Mucosa of stomach (tissue), 1 donor: ENCODE data around the gene PTPN18.
"Not testable (repeated sequence)": the region's sequence is repeated elsewhere in the genome, so short reads cannot be mapped to it uniquely, and the experiment has no call there.

Experiments
- H3K27me3 ChIP-seq: one replicate; pipeline ENCODE4 v1.7.0; 2013; ENCODE audit warnings: mild to moderate bottlenecking, low read length; ENCODE audit not compliant: control insufficient read depth, insufficient read depth
- H3K36me3 ChIP-seq: one replicate; pipeline ENCODE4 v1.7.0; 2013; ENCODE audit warnings: low read length; ENCODE audit not compliant: control insufficient read depth, insufficient read depth
- H3K4me1 ChIP-seq: one replicate; pipeline ENCODE4 v1.7.0; 2013; ENCODE audit warnings: mild to moderate bottlenecking, low read length; ENCODE audit not compliant: control insufficient read depth, insufficient read depth
- H3K4me3 ChIP-seq: one replicate; pipeline ENCODE4 v1.7.0; 2013; ENCODE audit warnings: low read length
- H3K9ac ChIP-seq: one replicate; pipeline ENCODE4 v1.7.0; 2013; ENCODE audit warnings: mild to moderate bottlenecking, low read length, moderate library complexity
- H3K9me3 ChIP-seq: one replicate; pipeline ENCODE4 v1.7.0; 2013; ENCODE audit warnings: mild to moderate bottlenecking, low read length, moderate library complexity; ENCODE audit not compliant: control insufficient read depth
- donor health status: Pancreatic carcinoma.

PTPN18 gene

GRCh38 chr2:130333253-130333652, 22.6 kb upstream of the PTPN18 start:
- H3K27me3 ChIP-seq, H3K9me3 ChIP-seq, H3K36me3 ChIP-seq, H3K9ac ChIP-seq, H3K4me1 ChIP-seq, H3K4me3 ChIP-seq: not testable (repeated sequence)

- Histone ChIP-seq H3K9me3 (no peaks in the 10 kb centered on the region), H3K27me3 (no peaks in the 10 kb centered on the region), H3K9ac (no peak overlapping the region), H3K4me3 (no peak overlapping the region), H3K36me3 (no peaks in the 10 kb centered on the region), H3K4me1 (peaks cover 4% of the 10 kb centered on the region)
These were observed 21.8 kb upstream of the PTPN18 start for GRCh38 chr2:130334026-130334425.

- H3K27me3 ChIP-seq = no peaks in the 10 kb centered on the region
- H3K4me1 ChIP-seq = peaks cover 4% of the 10 kb centered on the region
- no peaks in the 10 kb centered on the region for H3K36me3 ChIP-seq
- no peak overlapping the region for H3K9ac ChIP-seq
- H3K4me3 ChIP-seq = no peak overlapping the region
- H3K9me3 ChIP-seq = no peaks in the 10 kb centered on the region
These were observed 20.6 kb upstream of the PTPN18 start for GRCh38 chr2:130335226-130335625.

GRCh38 chr2:130336150-130336876, 19.5 kb upstream of the PTPN18 start:
- H3K4me1 ChIP-seq = peaks cover 4% of the 10 kb centered on the region
- H3K27me3 ChIP-seq = no peaks in the 10 kb centered on the region
- H3K9me3 ChIP-seq = no peaks in the 10 kb centered on the region
- H3K9ac ChIP-seq = no peak overlapping the region
- H3K4me3 ChIP-seq = no peak overlapping the region
- H3K36me3 ChIP-seq = no peaks in the 10 kb centered on the region

GRCh38 chr2:130336877-130337734, 18.8 kb upstream of the PTPN18 start:
- Histone ChIP-seq H3K4me3 (no peak overlapping the region), H3K9ac (no peak overlapping the region), H3K9me3 (no peaks in the 10 kb centered on the region), H3K36me3 (no peaks in the 10 kb centered on the region), H3K27me3 (no peaks in the 10 kb centered on the region), H3K4me1 (peaks cover 4% of the 10 kb centered on the region)

- Histone ChIP-seq H3K9ac (no peak overlapping the region), H3K27me3 (no peaks in the 10 kb centered on the region), H3K4me3 (no peak overlapping the region)
These were observed 18.0 kb upstream of the PTPN18 start for GRCh38 chr2:130337735-130338325.

GRCh38 chr2:130338793-130339345, 17.0 kb upstream of the PTPN18 start:
- peaks cover 10% of the 10 kb centered on the region for H3K4me1 ChIP-seq

More at GRCh38 chr2:130337735-130338325, 18.0 kb upstream of the PTPN18 start:
- Histone ChIP-seq H3K9me3 (no peaks in the 10 kb centered on the region), H3K36me3 (no peaks in the 10 kb centered on the region), H3K4me1 (peaks cover 4% of the 10 kb centered on the region)

GRCh38 chr2:130339885-130340745, 15.7 kb upstream of the PTPN18 start:
- peaks cover 11% of the 10 kb centered on the region for H3K4me1 ChIP-seq
- H3K4me3 ChIP-seq = no peak overlapping the region
- H3K9ac ChIP-seq = no peak overlapping the region
- peaks cover 5% of the 10 kb centered on the region for H3K36me3 ChIP-seq
- no peaks in the 10 kb centered on the region for H3K9me3 ChIP-seq
- no peaks in the 10 kb centered on the region for H3K27me3 ChIP-seq

More at GRCh38 chr2:130338793-130339345, 17.0 kb upstream of the PTPN18 start:
- no peaks in the 10 kb centered on the region for H3K36me3 ChIP-seq
- no peak overlapping the region for H3K4me3 ChIP-seq
- H3K9me3 ChIP-seq = no peaks in the 10 kb centered on the region
- H3K9ac ChIP-seq = no peak overlapping the region
- no peaks in the 10 kb centered on the region for H3K27me3 ChIP-seq

GRCh38 chr2:130341562-130342019, 14.3 kb upstream of the PTPN18 start:
- peaks cover 11% of the 10 kb centered on the region for H3K4me1 ChIP-seq
- H3K9me3 ChIP-seq = no peaks in the 10 kb centered on the region
- peaks cover 17% of the 10 kb centered on the region for H3K36me3 ChIP-seq
- H3K27me3 ChIP-seq = no peaks in the 10 kb centered on the region
- H3K4me3 ChIP-seq = peak overlapping the region; percentile 68
- peak overlapping the region; percentile 71 for H3K9ac ChIP-seq

GRCh38 chr2:130342020-130342532, 13.8 kb upstream of the PTPN18 start:
- peaks cover 19% of the 10 kb centered on the region for H3K36me3 ChIP-seq
- no peaks in the 10 kb centered on the region for H3K9me3 ChIP-seq
- H3K4me1 ChIP-seq = peaks cover 11% of the 10 kb centered on the region
- H3K27me3 ChIP-seq = no peaks in the 10 kb centered on the region
- H3K9ac ChIP-seq = peak overlapping the region; percentile 71
- H3K4me3 ChIP-seq = peak overlapping the region; percentile 68
